H9 (cell line): ENCODE data around the gene RAET1L. TPM values are rescaled to one million over a fixed set of nuclear protein-coding genes. Genes with fewer than 3 reads are reported as not detected.

Source experiments
- DNase-seq: peaks from one replicate; pipeline ENCODE4 v3.0.0-alpha.2; 2017
- H2AFZ ChIP-seq: one replicate; pipeline ENCODE4 v1.6.1; 2013; ENCODE audit warnings: mild to moderate bottlenecking, low read length, control low read depth, moderate library complexity
- H2AK5ac ChIP-seq: 2 replicates; pipeline ENCODE4 v1.6.1; 2013; ENCODE audit warnings: low read length, control low read depth, mixed read lengths; ENCODE audit not compliant: insufficient read length
- H2BK120ac ChIP-seq: one replicate; pipeline ENCODE4 v1.6.1; 2013; ENCODE audit warnings: low read depth, mild to moderate bottlenecking, low read length, control low read depth, inconsistent platforms; ENCODE audit not compliant: poor library complexity, severe bottlenecking
- H2BK12ac ChIP-seq: 2 replicates; pipeline ENCODE4 v1.6.1; 2013; ENCODE audit warnings: low read length, control low read depth, mixed read lengths, low read depth; ENCODE audit not compliant: insufficient read length
- H2BK15ac ChIP-seq: 2 replicates; pipeline ENCODE4 v1.6.1; 2013; ENCODE audit warnings: low read depth, low read length, control low read depth
- H2BK20ac ChIP-seq: one replicate; pipeline ENCODE4 v1.6.1; 2013; ENCODE audit warnings: low read depth, mild to moderate bottlenecking, low read length, control low read depth, inconsistent platforms; ENCODE audit not compliant: poor library complexity, severe bottlenecking
- H2BK5ac ChIP-seq: 2 replicates; pipeline ENCODE4 v1.6.1; 2013; ENCODE audit warnings: low read length, control low read depth, mixed read lengths; ENCODE audit not compliant: insufficient read length
- H3K14ac ChIP-seq: 2 replicates; pipeline ENCODE4 v1.6.1; 2013; ENCODE audit warnings: low read length, control low read depth; ENCODE audit not compliant: insufficient read depth
- H3K18ac ChIP-seq: 2 replicates; pipeline ENCODE4 v1.6.1; 2013; ENCODE audit warnings: low read depth, mild to moderate bottlenecking, mixed read lengths, low read length, control low read depth; ENCODE audit not compliant: insufficient read length
- H3K23ac ChIP-seq: 2 replicates; pipeline ENCODE4 v1.6.1; 2013; ENCODE audit warnings: low read length, control low read depth, mixed read lengths, low read depth; ENCODE audit not compliant: insufficient read length
- H3K23me2 ChIP-seq: 2 replicates; pipeline ENCODE4 v1.6.1; 2013; ENCODE audit warnings: low read depth, mild to moderate bottlenecking, mixed read lengths, low read length, control low read depth; ENCODE audit not compliant: insufficient read length, poor library complexity, severe bottlenecking
- H3K27ac ChIP-seq: 2 replicates; pipeline ENCODE4 v1.5.1; 2013; ENCODE audit warnings: low read length, control low read depth, mixed read lengths, low read depth; ENCODE audit not compliant: insufficient read length
- H3K27me3 ChIP-seq: 2 replicates; pipeline ENCODE4 v1.6.1; 2013; ENCODE audit warnings: low read length, control low read depth, inconsistent platforms; ENCODE audit not compliant: insufficient read depth
- H3K4ac ChIP-seq: 2 replicates; pipeline ENCODE4 v1.6.1; 2013; ENCODE audit warnings: low read depth, mild to moderate bottlenecking, control low read depth, inconsistent platforms, low read length, moderate library complexity
- H3K4me1 ChIP-seq: 2 replicates; pipeline ENCODE4 v1.6.1; 2013; ENCODE audit warnings: low read length, control low read depth, inconsistent platforms; ENCODE audit not compliant: insufficient read depth
- H3K4me2 ChIP-seq: 2 replicates; pipeline ENCODE4 v1.6.1; 2013; ENCODE audit warnings: low read length, control low read depth, mixed read lengths; ENCODE audit not compliant: insufficient read length, insufficient read depth
- H3K56ac ChIP-seq: 2 replicates; pipeline ENCODE4 v1.6.1; 2013; ENCODE audit warnings: low read depth, mild to moderate bottlenecking, mixed read lengths, low read length, control low read depth; ENCODE audit not compliant: insufficient read length
- H3K79me1 ChIP-seq: 2 replicates; pipeline ENCODE4 v1.6.1; 2013; ENCODE audit warnings: low read depth, mild to moderate bottlenecking, moderate library complexity, low read length, control low read depth, inconsistent platforms; ENCODE audit not compliant: insufficient read depth, poor library complexity, severe bottlenecking
- H3K79me2 ChIP-seq: 2 replicates; pipeline ENCODE4 v1.6.1; 2013; ENCODE audit warnings: low read length, control low read depth, inconsistent platforms; ENCODE audit not compliant: insufficient read depth
- H3K9ac ChIP-seq: 2 replicates; pipeline ENCODE4 v1.6.1; 2013; ENCODE audit warnings: low read length, control low read depth, mixed read lengths; ENCODE audit not compliant: insufficient read length; ENCODE audit errors: extremely low read depth
- H3K9me3 ChIP-seq: one replicate; pipeline ENCODE4 v1.6.1; 2013; ENCODE audit warnings: low read depth, low read length, inconsistent platforms; ENCODE audit not compliant: control insufficient read depth
- H3T11ph ChIP-seq: one replicate; pipeline ENCODE4 v1.6.1; 2013; ENCODE audit warnings: mild to moderate bottlenecking, low read length, control low read depth, inconsistent platforms
- H4K20me1 ChIP-seq: one replicate; pipeline ENCODE4 v1.6.1; 2013; ENCODE audit not compliant: control insufficient read depth, insufficient read length, insufficient read depth
- H4K5ac ChIP-seq: 2 replicates; pipeline ENCODE4 v1.6.1; 2013; ENCODE audit warnings: low read depth, mild to moderate bottlenecking, mixed read lengths, low read length, control low read depth; ENCODE audit not compliant: insufficient read length
- H4K8ac ChIP-seq: replicated peaks from 2 replicates; pipeline ENCODE4 v1.6.1; 2013; ENCODE audit warnings: low read length, control low read depth, mixed read lengths, low read depth; ENCODE audit not compliant: insufficient read length
- H4K91ac ChIP-seq: 2 replicates; pipeline ENCODE4 v1.6.1; 2013; ENCODE audit warnings: low read depth, mild to moderate bottlenecking, moderate library complexity, mixed read lengths, low read length, control low read depth; ENCODE audit not compliant: insufficient read length
- H3K27ac Mint-ChIP-seq, 3 experiments: 2 replicates in 2 of 3; 3 replicates in 1 of 3; pipeline ENCODE4 v1.8.0; 2020 to 2021; ENCODE audit warnings: mixed read lengths in 3 of 3, mild to moderate bottlenecking in 1 of 3, moderate library complexity in 1 of 3
- H3K27me3 Mint-ChIP-seq: 2 replicates; pipeline ENCODE4 v1.8.0; 2021; ENCODE audit warnings: low read depth, mild to moderate bottlenecking, moderate library complexity, mixed read lengths
- H3K36me3 Mint-ChIP-seq, 3 experiments: 2 replicates in 2 of 3; 3 replicates in 1 of 3; pipeline ENCODE4 v1.8.0; 2020 to 2021; ENCODE audit warnings: low read depth in 3 of 3, mixed read lengths in 3 of 3; ENCODE audit not compliant: insufficient read depth in 1 of 3
- H3K4me1 Mint-ChIP-seq, 2 experiments: 2 replicates each; pipeline ENCODE4 v1.8.0; 2020; ENCODE audit warnings: mixed read lengths in 2 of 2
- H3K4me3 Mint-ChIP-seq, 2 experiments: 2 replicates in 1 of 2; 3 replicates in 1 of 2; pipeline ENCODE4 v1.8.0; 2020 to 2021; ENCODE audit warnings: mild to moderate bottlenecking in 2 of 2, mixed read lengths in 2 of 2, moderate library complexity in 1 of 2
- H3K9me3 Mint-ChIP-seq, 2 experiments: 2 replicates in 1 of 2; 3 replicates in 1 of 2; pipeline ENCODE4 v1.8.0; 2020; ENCODE audit warnings: mild to moderate bottlenecking in 2 of 2, mixed read lengths in 2 of 2, moderate library complexity in 1 of 2
- CTCF ChIP-seq: fragments of 200-600 bp; sonication (generic); conservative IDR thresholded peaks from 3 replicates; pipeline ENCODE4 v1.8.0; 2021; ENCODE audit warnings: antibody characterized with exemption, mild to moderate bottlenecking
- WGBS: extraction: QIAGEN DNeasy Blood & Tissue Kit; methylation state at CpG from one replicate; pipeline ENCODE4 v1.1.7; 2013; ENCODE audit warnings: missing lambda C conversion rate, low lambda C conversion rate, mixed read lengths; ENCODE audit not compliant: insufficient read length; ENCODE audit errors: extremely low coverage; 5-methylcytosine and 5-hydroxymethylcytosine counted together
- total RNA-seq: library from RNA; stranded (reverse); gene quantifications from 2 replicates; pipeline ENCODE4 v1.2.1, GENCODE V29; 2021

RAET1L gene
- total RNA-seq, 1 experiment from 2014 or later, result not detected

- Histone ChIP-seq H2BK120ac (no peak overlapping the region), H3K4me1 (no peaks in the 10 kb centered on the region; the same call in 1 of the 2 replicates), H3T11ph (no peak overlapping the region), H3K23me2 (peaks cover 6% of the 10 kb centered on the region), H2AK5ac (no peak overlapping the region), H2BK20ac (no peak overlapping the region), H2AFZ (no peak overlapping the region), H2BK5ac (no peak overlapping the region), H3K9ac (no peak overlapping the region), H4K91ac (no peak overlapping the region), H4K5ac (no peak overlapping the region), H3K9me3 (no peaks in the 10 kb centered on the region), H3K18ac (no peak overlapping the region), H3K79me2 (no peaks in the 10 kb centered on the region), H3K27me3 (no peaks in the 10 kb centered on the region; the same call in none of the 2 replicates), H3K27ac (no peak overlapping the region), H2BK12ac (no peak overlapping the region), H4K8ac (no peak overlapping the region), H2BK15ac (no peak overlapping the region), H3K79me1 (no peaks in the 10 kb centered on the region), H3K23ac (no peak overlapping the region), H4K20me1 (no peaks in the 10 kb centered on the region), H3K4me2 (no peak overlapping the region), H3K14ac (no peak overlapping the region), H3K56ac (no peak overlapping the region), H3K4ac (no peak overlapping the region)
- DNase-seq, result no peak
- H3K4me1 Mint-ChIP-seq, result peaks cover 6% of the 10 kb centered on the region in 2 experiments
- no peak overlapping the region; a peak in 2 of 7 replicates for H3K27ac Mint-ChIP-seq
- WGBS, result no CpG with 5 or more reads among the region's 2 CpGs
- no peak overlapping the region for H3K4me3 Mint-ChIP-seq
- TF ChIP-seq CTCF, result no peak
- peaks cover 33% of the 10 kb centered on the region for H3K27me3 Mint-ChIP-seq
- peaks cover 0 to 12% (median 9%) of the 10 kb centered on the region in 3 experiments; a peak in 3 of 7 replicates for H3K36me3 Mint-ChIP-seq
- H3K9me3 Mint-ChIP-seq, result no peaks in the 10 kb centered on the region; a peak in 1 of 5 replicates
Measured at GRCh38 chr6:150065083-150065482, 39.8 kb upstream of the RAET1L start.
